ENCODE measurements around the gene NRARP.

Gene NRARP

GRCh38 chr9:137275588-137276472, 26.2 kb downstream of the NRARP start:
- DNase-seq: no peak

GRCh38 chr9:137275203-137275587, 26.9 kb downstream of the NRARP start:
- DNase-seq: no peak

GRCh38 chr9:137273611-137274320, 28.3 kb downstream of the NRARP start:
- DNase-seq: no peak

DNA sequence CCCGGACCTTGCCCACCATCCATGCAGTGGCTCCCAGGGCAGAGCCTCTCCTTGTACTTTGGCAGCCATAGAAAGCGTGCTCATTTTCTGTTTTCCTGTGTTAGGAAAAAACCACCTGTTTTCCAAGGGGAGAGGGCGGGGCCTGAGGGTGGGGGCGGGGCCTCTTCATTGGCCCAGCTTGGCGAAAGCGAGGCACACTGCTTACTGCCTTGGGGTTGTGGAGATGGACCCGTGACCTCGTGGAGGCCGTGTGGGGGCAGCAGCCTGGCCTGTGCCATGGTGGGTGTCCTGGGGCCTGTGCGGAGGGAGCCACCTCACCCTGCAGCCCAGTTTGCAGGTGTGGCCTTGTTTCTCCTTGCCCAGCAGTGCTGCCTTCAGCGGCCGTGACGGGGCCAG, 29.0 kb downstream of the NRARP start:
- DNase-seq: no peak

GRCh38 chr9:137272241-137273094, 29.6 kb downstream of the NRARP start:
- DNase-seq: no peak

DNA sequence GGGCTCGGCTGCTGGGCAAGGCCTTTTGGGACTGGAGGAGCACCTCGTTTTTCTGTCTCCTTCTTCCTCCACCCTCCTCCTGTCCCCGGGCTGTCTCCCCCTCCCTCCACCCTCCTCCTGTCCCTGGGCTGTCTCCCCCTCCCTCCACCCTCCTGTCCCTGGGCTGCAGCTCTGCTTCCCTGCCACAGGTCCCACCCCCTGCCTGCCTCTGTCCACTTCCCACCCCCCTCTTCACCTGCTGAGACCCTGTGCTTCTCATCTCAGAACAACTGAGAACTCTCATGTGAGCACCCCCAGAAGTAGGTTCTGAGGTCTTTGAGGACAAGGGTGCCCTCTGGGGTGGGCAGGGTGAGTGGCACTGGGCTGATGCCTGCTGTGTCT, 30.4 kb downstream of the NRARP start:
- no peak for DNase-seq

GRCh38 chr9:137270929-137271695, 31.0 kb downstream of the NRARP start:
- peak; percentile 69 for DNase-seq

- no peak for DNase-seq
Observed at GRCh38 chr9:137269231-137269772, 32.8 kb downstream of the NRARP start.

DNA sequence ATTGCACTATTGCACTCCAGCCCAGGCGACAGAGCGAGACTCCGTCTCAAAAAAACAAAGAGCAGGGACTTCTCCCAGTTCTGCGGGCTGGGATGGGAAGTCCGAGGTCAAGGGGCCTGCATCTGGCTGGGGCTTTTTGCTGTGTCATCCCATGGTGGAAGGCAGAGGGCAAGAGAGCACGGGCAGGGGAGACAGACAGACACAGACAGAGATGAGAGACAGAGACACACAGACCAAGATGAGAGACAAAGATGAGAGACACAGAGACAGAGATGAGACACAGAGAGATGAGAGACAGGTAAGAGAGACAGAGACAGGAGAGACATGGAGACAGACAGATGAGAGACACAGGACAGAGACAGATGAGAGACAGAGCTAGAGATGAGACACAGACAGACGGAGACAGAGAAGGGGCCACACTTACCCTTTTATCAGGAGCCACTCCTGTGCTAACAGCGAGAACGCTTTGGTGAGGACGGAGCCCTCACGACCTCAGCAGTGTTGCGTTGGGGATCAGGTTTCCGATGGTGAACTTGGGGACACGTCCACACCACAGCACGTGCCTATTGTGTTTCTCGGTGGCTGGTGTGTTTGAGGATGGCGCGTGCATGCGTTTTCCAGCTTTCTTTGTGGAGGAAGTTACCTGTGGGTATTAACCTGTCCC, 33.4 kb downstream of the NRARP start:
- no peak for DNase-seq

DNA sequence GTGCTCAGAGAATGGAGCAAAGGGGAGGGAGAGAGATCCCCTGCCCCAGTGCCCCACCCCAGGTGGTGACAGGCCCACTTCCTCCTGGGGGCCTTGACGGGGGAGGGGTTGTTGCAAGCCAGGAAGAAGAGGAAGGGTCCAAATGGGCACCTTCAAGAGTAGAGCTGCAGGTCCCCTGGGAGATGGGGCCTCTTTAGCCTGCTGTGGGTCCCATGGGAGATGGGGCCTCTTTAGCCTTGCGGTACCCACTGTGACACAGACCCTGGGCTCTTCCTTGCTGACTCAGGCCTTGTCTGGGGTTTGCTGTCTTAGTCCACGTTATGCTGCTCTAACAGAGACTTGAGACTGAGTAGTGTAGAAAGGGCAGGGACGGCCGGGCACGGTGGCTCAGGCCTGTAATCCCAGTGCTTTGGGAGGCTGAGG, 34.1 kb downstream of the NRARP start:
- no peak for DNase-seq

DNA sequence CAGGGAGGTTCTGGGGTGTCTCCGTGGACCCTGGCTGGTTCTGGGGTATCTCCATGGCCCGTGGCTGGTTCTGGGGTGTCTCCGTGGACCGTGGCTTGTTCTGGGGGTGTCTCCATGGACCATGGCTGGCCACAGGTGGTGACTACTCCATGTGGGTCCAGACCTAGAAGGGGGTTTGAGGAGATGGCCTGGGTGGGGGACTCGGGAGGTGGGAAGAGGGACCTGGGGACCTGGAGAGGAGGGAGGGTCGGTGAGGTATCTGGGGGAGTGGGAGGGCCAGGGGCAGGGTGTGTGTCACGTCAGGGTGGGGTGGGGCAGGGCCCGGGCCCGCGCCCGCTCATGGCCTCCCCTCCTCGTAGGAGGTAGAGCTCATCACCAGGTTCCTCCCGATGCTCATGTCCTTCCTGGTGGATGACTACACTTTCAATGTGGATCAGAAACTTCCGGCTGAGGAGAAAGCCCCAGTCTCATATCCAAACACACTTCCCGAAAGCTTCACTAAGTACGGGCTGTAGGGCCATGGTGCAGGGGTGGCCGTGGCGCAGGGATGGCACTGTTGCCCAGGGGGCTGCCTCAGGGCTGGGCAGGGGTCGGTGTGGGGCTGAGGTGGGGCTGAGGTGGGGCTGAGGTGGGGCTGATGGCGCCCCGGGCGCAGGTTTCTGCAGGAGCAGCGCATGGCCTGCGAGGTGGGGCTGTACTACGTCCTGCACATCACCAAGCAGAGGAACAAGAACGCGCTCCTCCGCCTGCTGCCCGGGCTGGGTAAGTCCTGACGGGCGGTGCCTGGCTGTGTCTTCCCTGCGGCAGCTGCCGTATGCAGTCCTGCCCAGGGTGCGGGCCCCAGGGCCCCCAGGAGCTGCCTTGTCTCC, 35.3 kb downstream of the NRARP start:
- no peak for DNase-seq

DNA sequence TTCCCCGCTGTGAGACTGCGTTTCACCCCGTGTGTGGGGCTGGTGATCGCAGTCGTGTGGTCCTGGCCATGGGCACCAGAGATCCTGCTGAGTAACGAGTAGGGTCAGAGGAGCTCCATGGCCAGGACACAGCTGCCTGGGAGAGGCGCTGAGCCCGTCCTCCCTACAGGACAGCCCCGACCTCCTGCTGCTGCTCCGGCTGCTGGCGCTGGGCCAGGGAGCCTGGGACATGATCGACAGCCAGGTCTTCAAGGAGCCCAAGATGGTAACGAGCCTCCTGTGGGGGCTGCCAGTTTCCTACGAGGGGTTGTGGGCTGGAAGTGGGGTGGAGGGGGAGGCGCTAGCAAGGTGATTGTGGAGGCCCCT, 35.9 kb downstream of the NRARP start:
- no peak for DNase-seq

- no peak for DNase-seq
Observed at GRCh38 chr9:137265496-137266161, 36.4 kb downstream of the NRARP start.

DNA sequence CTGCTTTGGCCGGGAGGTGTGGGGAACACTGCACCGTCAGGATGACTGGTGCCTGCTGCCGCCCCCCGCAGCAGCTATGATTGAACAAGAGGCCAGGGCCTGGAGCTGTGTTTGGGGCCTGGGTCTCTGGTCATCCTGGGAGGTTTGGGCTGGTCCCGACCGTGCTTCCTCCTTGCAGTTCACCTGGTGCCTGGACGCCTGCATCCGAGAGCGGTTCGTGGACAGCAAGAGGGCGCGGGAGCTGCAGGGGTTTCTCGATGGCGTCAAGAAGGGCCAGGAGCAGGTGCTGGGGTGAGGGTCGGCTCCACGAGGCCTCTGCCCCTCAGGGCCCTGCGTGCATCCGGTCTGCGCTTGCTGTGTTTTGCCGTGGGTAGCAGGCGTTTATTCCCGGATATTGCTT, 38.0 kb downstream of the NRARP start:
- DNase-seq: no peak

GRCh38 chr9:137263506-137263905, 38.6 kb downstream of the NRARP start:
- DNase-seq: no peak

DNA sequence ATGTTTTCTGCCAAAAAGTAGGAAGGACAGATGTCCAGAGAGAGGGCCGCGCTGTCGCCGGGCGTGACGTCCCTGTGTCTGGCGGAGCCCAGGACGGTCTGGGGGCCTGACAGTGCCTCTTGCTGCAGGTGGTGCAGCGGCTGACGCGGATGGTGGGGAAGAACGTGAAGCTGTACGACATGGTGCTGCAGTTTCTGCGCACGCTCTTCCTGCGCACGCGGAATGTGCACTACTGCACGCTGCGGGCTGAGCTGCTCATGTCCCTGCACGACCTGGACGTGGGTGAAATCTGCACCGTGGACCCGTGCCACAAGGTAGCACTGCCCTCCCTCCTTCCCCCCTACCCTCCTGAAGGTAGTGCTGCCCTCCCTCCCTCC, 39.2 kb downstream of the NRARP start:
- DNase-seq: no peak

DNA sequence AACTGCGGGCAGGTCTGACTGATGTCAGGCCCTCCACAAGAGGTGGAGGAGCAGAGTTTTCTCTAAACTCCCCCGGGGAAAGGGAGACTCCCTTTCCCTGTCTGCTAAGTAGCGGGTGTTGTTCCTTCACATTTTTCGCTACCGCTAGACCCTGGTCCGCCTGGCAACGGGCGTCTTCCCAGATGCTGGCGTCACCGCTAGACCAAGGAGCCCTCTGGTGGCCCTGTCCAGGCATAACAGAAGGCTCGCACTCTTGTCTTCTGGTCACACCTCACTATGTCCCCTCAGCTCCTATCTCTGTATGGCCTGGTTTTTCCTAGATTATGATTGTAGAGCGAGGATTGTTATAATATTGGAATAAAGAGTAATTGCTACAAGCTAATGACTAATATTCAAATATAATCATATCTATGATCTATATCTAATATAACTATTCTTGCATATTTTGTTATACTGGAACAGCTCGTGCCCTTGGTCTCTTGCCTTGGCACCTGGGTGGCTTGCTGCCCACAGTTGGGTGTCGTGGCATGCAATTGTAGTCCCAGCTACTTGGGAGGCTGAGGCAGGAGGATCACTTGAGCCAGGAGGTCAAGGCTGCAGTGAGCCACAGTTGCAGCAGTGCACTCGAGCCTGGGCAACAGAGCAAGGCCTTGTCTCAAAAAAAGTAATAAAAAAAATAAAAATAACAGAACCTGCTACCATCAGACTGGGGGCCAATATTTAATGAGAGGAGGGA, 39.7 kb downstream of the NRARP start:
- peak; percentile 56 for DNase-seq

DNA sequence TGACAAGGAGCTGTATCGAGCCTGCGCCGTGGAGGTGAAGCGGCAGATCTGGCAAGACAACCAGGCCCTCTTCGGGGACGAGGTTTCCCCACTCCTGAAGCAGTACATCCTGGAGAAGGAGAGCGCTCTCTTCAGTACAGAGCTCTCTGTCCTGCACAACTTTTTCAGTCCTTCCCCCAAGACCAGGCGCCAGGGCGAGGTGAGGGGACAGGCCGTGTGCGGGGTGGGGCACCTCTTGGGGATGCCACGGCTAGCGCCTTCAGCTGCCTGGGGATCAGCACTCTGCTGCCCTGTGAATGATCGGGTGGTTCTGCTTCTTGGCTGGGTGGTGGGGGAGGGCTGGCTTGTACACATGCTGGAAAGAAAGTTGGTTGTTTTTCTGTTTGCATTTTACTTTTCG, 45.2 kb downstream of the NRARP start:
- peak; percentile 70 for DNase-seq

- no peak for DNase-seq
Observed at GRCh38 chr9:137256362-137256761, 45.7 kb downstream of the NRARP start.
